H9 (cell line): ENCODE measurements around the gene ZCWPW1. TPM values are rescaled to one million over a fixed set of nuclear protein-coding genes. Genes with fewer than 3 reads are reported as not detected.

Source experiments
- DNase-seq: peaks from one replicate; pipeline ENCODE4 v3.0.0-alpha.2; 2017
- H2AFZ ChIP-seq: one replicate; pipeline ENCODE4 v1.6.1; 2013; ENCODE audit warnings: mild to moderate bottlenecking, low read length, control low read depth, moderate library complexity
- H2AK5ac ChIP-seq: 2 replicates; pipeline ENCODE4 v1.6.1; 2013; ENCODE audit warnings: low read length, control low read depth, mixed read lengths; ENCODE audit not compliant: insufficient read length
- H2BK120ac ChIP-seq: one replicate; pipeline ENCODE4 v1.6.1; 2013; ENCODE audit warnings: low read depth, mild to moderate bottlenecking, low read length, control low read depth, inconsistent platforms; ENCODE audit not compliant: poor library complexity, severe bottlenecking
- H2BK12ac ChIP-seq: 2 replicates; pipeline ENCODE4 v1.6.1; 2013; ENCODE audit warnings: low read length, control low read depth, mixed read lengths, low read depth; ENCODE audit not compliant: insufficient read length
- H2BK15ac ChIP-seq: 2 replicates; pipeline ENCODE4 v1.6.1; 2013; ENCODE audit warnings: low read depth, low read length, control low read depth
- H2BK20ac ChIP-seq: one replicate; pipeline ENCODE4 v1.6.1; 2013; ENCODE audit warnings: low read depth, mild to moderate bottlenecking, low read length, control low read depth, inconsistent platforms; ENCODE audit not compliant: poor library complexity, severe bottlenecking
- H2BK5ac ChIP-seq: 2 replicates; pipeline ENCODE4 v1.6.1; 2013; ENCODE audit warnings: low read length, control low read depth, mixed read lengths; ENCODE audit not compliant: insufficient read length
- H3K14ac ChIP-seq: 2 replicates; pipeline ENCODE4 v1.6.1; 2013; ENCODE audit warnings: low read length, control low read depth; ENCODE audit not compliant: insufficient read depth
- H3K18ac ChIP-seq: 2 replicates; pipeline ENCODE4 v1.6.1; 2013; ENCODE audit warnings: low read depth, mild to moderate bottlenecking, mixed read lengths, low read length, control low read depth; ENCODE audit not compliant: insufficient read length
- H3K23ac ChIP-seq: 2 replicates; pipeline ENCODE4 v1.6.1; 2013; ENCODE audit warnings: low read length, control low read depth, mixed read lengths, low read depth; ENCODE audit not compliant: insufficient read length
- H3K23me2 ChIP-seq: 2 replicates; pipeline ENCODE4 v1.6.1; 2013; ENCODE audit warnings: low read depth, mild to moderate bottlenecking, mixed read lengths, low read length, control low read depth; ENCODE audit not compliant: insufficient read length, poor library complexity, severe bottlenecking
- H3K27ac ChIP-seq: 2 replicates; pipeline ENCODE4 v1.5.1; 2013; ENCODE audit warnings: low read length, control low read depth, mixed read lengths, low read depth; ENCODE audit not compliant: insufficient read length
- H3K27me3 ChIP-seq: 2 replicates; pipeline ENCODE4 v1.6.1; 2013; ENCODE audit warnings: low read length, control low read depth, inconsistent platforms; ENCODE audit not compliant: insufficient read depth
- H3K4ac ChIP-seq: 2 replicates; pipeline ENCODE4 v1.6.1; 2013; ENCODE audit warnings: low read depth, mild to moderate bottlenecking, control low read depth, inconsistent platforms, low read length, moderate library complexity
- H3K4me1 ChIP-seq: 2 replicates; pipeline ENCODE4 v1.6.1; 2013; ENCODE audit warnings: low read length, control low read depth, inconsistent platforms; ENCODE audit not compliant: insufficient read depth
- H3K4me2 ChIP-seq: 2 replicates; pipeline ENCODE4 v1.6.1; 2013; ENCODE audit warnings: low read length, control low read depth, mixed read lengths; ENCODE audit not compliant: insufficient read length, insufficient read depth
- H3K56ac ChIP-seq: 2 replicates; pipeline ENCODE4 v1.6.1; 2013; ENCODE audit warnings: low read depth, mild to moderate bottlenecking, mixed read lengths, low read length, control low read depth; ENCODE audit not compliant: insufficient read length
- H3K79me1 ChIP-seq: 2 replicates; pipeline ENCODE4 v1.6.1; 2013; ENCODE audit warnings: low read depth, mild to moderate bottlenecking, moderate library complexity, low read length, control low read depth, inconsistent platforms; ENCODE audit not compliant: insufficient read depth, poor library complexity, severe bottlenecking
- H3K79me2 ChIP-seq: 2 replicates; pipeline ENCODE4 v1.6.1; 2013; ENCODE audit warnings: low read length, control low read depth, inconsistent platforms; ENCODE audit not compliant: insufficient read depth
- H3K9ac ChIP-seq: 2 replicates; pipeline ENCODE4 v1.6.1; 2013; ENCODE audit warnings: low read length, control low read depth, mixed read lengths; ENCODE audit not compliant: insufficient read length; ENCODE audit errors: extremely low read depth
- H3K9me3 ChIP-seq: one replicate; pipeline ENCODE4 v1.6.1; 2013; ENCODE audit warnings: low read depth, low read length, inconsistent platforms; ENCODE audit not compliant: control insufficient read depth
- H3T11ph ChIP-seq: one replicate; pipeline ENCODE4 v1.6.1; 2013; ENCODE audit warnings: mild to moderate bottlenecking, low read length, control low read depth, inconsistent platforms
- H4K20me1 ChIP-seq: one replicate; pipeline ENCODE4 v1.6.1; 2013; ENCODE audit not compliant: control insufficient read depth, insufficient read length, insufficient read depth
- H4K5ac ChIP-seq: 2 replicates; pipeline ENCODE4 v1.6.1; 2013; ENCODE audit warnings: low read depth, mild to moderate bottlenecking, mixed read lengths, low read length, control low read depth; ENCODE audit not compliant: insufficient read length
- H4K8ac ChIP-seq: replicated peaks from 2 replicates; pipeline ENCODE4 v1.6.1; 2013; ENCODE audit warnings: low read length, control low read depth, mixed read lengths, low read depth; ENCODE audit not compliant: insufficient read length
- H4K91ac ChIP-seq: 2 replicates; pipeline ENCODE4 v1.6.1; 2013; ENCODE audit warnings: low read depth, mild to moderate bottlenecking, moderate library complexity, mixed read lengths, low read length, control low read depth; ENCODE audit not compliant: insufficient read length
- H3K27ac Mint-ChIP-seq, 3 experiments: 2 replicates in 2 of 3; 3 replicates in 1 of 3; pipeline ENCODE4 v1.8.0; 2020 to 2021; ENCODE audit warnings: mixed read lengths in 3 of 3, mild to moderate bottlenecking in 1 of 3, moderate library complexity in 1 of 3
- H3K27me3 Mint-ChIP-seq: 2 replicates; pipeline ENCODE4 v1.8.0; 2021; ENCODE audit warnings: low read depth, mild to moderate bottlenecking, moderate library complexity, mixed read lengths
- H3K36me3 Mint-ChIP-seq, 3 experiments: 2 replicates in 2 of 3; 3 replicates in 1 of 3; pipeline ENCODE4 v1.8.0; 2020 to 2021; ENCODE audit warnings: low read depth in 3 of 3, mixed read lengths in 3 of 3; ENCODE audit not compliant: insufficient read depth in 1 of 3
- H3K4me1 Mint-ChIP-seq, 2 experiments: 2 replicates each; pipeline ENCODE4 v1.8.0; 2020; ENCODE audit warnings: mixed read lengths in 2 of 2
- H3K4me3 Mint-ChIP-seq, 2 experiments: 2 replicates in 1 of 2; 3 replicates in 1 of 2; pipeline ENCODE4 v1.8.0; 2020 to 2021; ENCODE audit warnings: mild to moderate bottlenecking in 2 of 2, mixed read lengths in 2 of 2, moderate library complexity in 1 of 2
- H3K9me3 Mint-ChIP-seq, 2 experiments: 2 replicates in 1 of 2; 3 replicates in 1 of 2; pipeline ENCODE4 v1.8.0; 2020; ENCODE audit warnings: mild to moderate bottlenecking in 2 of 2, mixed read lengths in 2 of 2, moderate library complexity in 1 of 2
- CTCF ChIP-seq: fragments of 200-600 bp; sonication (generic); conservative IDR thresholded peaks from 3 replicates; pipeline ENCODE4 v1.8.0; 2021; ENCODE audit warnings: antibody characterized with exemption, mild to moderate bottlenecking
- WGBS: extraction: QIAGEN DNeasy Blood & Tissue Kit; methylation state at CpG from one replicate; pipeline ENCODE4 v1.1.7; 2013; ENCODE audit warnings: missing lambda C conversion rate, low lambda C conversion rate, mixed read lengths; ENCODE audit not compliant: insufficient read length; ENCODE audit errors: extremely low coverage; 5-methylcytosine and 5-hydroxymethylcytosine counted together
- total RNA-seq: library from RNA; stranded (reverse); gene quantifications from 2 replicates; pipeline ENCODE4 v1.2.1, GENCODE V29; 2021

ZCWPW1 gene
- total RNA-seq, 1 experiment from 2014 or later = 1.1 TPM

- H3K9me3 ChIP-seq = no peaks in the 10 kb centered on the region
- no peak overlapping the region for H2BK15ac ChIP-seq
- H3K27me3 ChIP-seq = no peaks in the 10 kb centered on the region
- no peak overlapping the region for H2BK12ac ChIP-seq
- H3K18ac ChIP-seq = no peak overlapping the region
- no CpG with 5 or more reads among the region's 14 CpGs for WGBS
- H4K20me1 ChIP-seq = peaks cover 4% of the 10 kb centered on the region
- no peak for TF ChIP-seq CTCF
- H3K23ac ChIP-seq = no peak overlapping the region
- no peak overlapping the region for H3K4me2 ChIP-seq
- H3K79me1 ChIP-seq = no peaks in the 10 kb centered on the region
- H3K14ac ChIP-seq = no peak overlapping the region
- Mint-ChIP-seq H3K4me3 (no peak overlapping the region), H3K36me3 (peaks cover 0 to 5% (median 3%) of the 10 kb centered on the region in 3 experiments; a peak in 2 of 7 replicates), H3K9me3 (no peaks in the 10 kb centered on the region), H3K27me3 (no peaks in the 10 kb centered on the region; the same call in 1 of the 2 replicates), H3K4me1 (peaks cover 18 to 39% of the 10 kb centered on the region in 2 experiments), H3K27ac (peak overlapping the region in 1 of 3 experiments; percentile 55; a peak in 1 of 7 replicates)
- H2BK5ac ChIP-seq = no peak overlapping the region
- no peak overlapping the region for H2BK120ac ChIP-seq
- no peak overlapping the region for H3K9ac ChIP-seq
- no peak overlapping the region for H4K5ac ChIP-seq
- no peak overlapping the region for H3K56ac ChIP-seq
- no peaks in the 10 kb centered on the region for H3K23me2 ChIP-seq
- H4K8ac ChIP-seq = no peak overlapping the region
- no peak overlapping the region for H3K4ac ChIP-seq
- H3K27ac ChIP-seq = no peak overlapping the region
- no peak overlapping the region for H2AFZ ChIP-seq
- H3T11ph ChIP-seq = no peak overlapping the region
- no peaks in the 10 kb centered on the region for H3K4me1 ChIP-seq
- DNase-seq = no peak
- no peak overlapping the region for H2AK5ac ChIP-seq
- no peak overlapping the region for H4K91ac ChIP-seq
- no peaks in the 10 kb centered on the region for H3K79me2 ChIP-seq
- no peak overlapping the region for H2BK20ac ChIP-seq
Measured at GRCh38 chr7:100472854-100473499, 44.5 kb upstream of the ZCWPW1 start.
